RWPE1 (cell line): ENCODE data around the gene AFTPH.

Experiments used
- CTCF ChIA-PET: fragments of 350-600 bp; sonication (Branson Sonifier 250); formaldehyde crosslinking; extraction: SDS; loops from one replicate; lab custom pipeline; 2021; lab: Yijun Ruan, JAX
- POLR2A ChIA-PET: fragments of 400-600 bp; formaldehyde crosslinking; extraction: SDS; loops from one replicate; lab custom pipeline; 2020; ENCODE audit warnings: antibody characterized with exemption; ENCODE audit not compliant: low non-redundant PET; lab: Yijun Ruan, JAX
- DNase-seq: peaks from one replicate; pipeline ENCODE4 v3.0.0; 2012; ENCODE audit warnings: low spot score
- H3K27ac ChIP-seq: fragments of 450-650 bp; 2 replicates; pipeline ENCODE4 v1.5.1; 2017
- CTCF ChIP-seq: fragments of 450-650 bp; conservative IDR thresholded peaks from 2 replicates; pipeline ENCODE4 v1.5.1; 2017; ENCODE audit warnings: low read depth, mild to moderate bottlenecking

The AFTPH gene

DNA sequence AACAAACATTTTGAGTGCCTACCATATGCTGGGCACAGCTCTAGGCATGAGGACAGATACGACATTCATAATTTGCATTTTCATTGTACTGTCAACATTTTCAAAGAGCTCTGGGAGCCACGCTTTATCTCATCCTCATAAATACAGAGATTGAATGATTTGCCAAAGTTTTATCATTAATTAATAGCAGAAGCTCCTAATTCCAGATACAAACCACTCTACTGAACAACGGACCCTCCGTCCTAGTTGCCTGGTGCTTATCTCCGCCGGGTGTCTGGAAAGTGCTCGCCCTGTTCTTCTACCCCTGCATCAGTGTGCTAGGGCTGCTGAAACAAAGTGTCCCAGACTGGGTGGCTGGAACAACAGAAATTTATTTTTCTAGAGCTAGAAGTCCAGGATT lies 105.7 kb downstream of the AFTPH start:
- no peak for TF ChIP-seq CTCF
- DNase-seq: no peak
- ChIA-PET CTCF (no interaction called here), POLR2A (no interaction called here)
- H3K27ac ChIP-seq: peak overlapping the region; percentile 78

DNA sequence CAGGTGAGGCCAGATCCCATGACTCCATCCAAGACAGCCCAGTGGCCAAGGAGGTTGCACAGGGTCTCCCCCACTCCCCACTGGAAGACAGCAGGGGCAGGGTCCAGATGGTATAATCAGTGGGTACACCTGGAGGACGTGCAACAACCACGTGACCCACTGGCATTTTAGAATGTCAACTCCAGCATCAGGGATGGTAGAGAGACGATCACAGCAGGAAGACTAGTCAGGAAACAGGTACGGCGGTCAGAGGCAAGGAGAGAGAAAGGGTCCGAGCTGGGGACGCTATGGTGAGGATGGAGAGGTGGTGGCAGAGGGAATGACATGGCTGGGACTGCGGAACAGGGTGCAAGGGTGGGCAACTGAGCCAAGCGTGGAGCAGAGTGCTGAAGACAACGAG lies 106.6 kb downstream of the AFTPH start:
- H3K27ac ChIP-seq: peak overlapping the region; percentile 78; the same call in 1 of the 2 replicates
- DNase-seq: no peak
- ChIA-PET POLR2A (no interaction called here), CTCF (interaction anchor here (0.7 kb wide), 1 partner anchor 19 kb away, joined by 4 read pairs; no protein-coding TSS in a partner anchor)
- no peak for TF ChIP-seq CTCF

DNA sequence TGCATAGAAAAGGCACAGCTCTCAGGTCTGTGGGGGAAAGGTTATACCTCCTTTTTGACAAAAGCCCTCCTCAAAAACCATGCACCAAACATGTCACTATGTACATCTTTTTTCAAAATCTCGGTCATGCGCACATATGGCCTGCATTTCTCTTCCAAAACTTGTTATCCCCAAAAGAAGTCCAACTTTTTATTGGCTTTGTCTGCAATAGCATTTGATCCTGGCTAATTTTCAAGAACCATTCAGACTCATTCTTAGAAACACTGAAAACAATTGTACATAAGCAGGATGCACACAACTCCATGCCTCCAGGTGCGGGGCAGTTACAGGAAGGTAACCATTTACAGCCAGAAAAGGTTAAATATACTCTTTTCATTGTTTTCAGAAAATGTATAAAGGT lies 107.6 kb downstream of the AFTPH start:
- DNase-seq: no peak
- CTCF ChIA-PET: interaction anchor here (0.7 to 1.0 kb wide), 2 partner anchors 18 to 20 kb away, joined by 4 read pairs; no protein-coding TSS in a partner anchor
- no peak overlapping the region for H3K27ac ChIP-seq
- POLR2A ChIA-PET: no interaction called here
- TF ChIP-seq CTCF: no peak

DNA sequence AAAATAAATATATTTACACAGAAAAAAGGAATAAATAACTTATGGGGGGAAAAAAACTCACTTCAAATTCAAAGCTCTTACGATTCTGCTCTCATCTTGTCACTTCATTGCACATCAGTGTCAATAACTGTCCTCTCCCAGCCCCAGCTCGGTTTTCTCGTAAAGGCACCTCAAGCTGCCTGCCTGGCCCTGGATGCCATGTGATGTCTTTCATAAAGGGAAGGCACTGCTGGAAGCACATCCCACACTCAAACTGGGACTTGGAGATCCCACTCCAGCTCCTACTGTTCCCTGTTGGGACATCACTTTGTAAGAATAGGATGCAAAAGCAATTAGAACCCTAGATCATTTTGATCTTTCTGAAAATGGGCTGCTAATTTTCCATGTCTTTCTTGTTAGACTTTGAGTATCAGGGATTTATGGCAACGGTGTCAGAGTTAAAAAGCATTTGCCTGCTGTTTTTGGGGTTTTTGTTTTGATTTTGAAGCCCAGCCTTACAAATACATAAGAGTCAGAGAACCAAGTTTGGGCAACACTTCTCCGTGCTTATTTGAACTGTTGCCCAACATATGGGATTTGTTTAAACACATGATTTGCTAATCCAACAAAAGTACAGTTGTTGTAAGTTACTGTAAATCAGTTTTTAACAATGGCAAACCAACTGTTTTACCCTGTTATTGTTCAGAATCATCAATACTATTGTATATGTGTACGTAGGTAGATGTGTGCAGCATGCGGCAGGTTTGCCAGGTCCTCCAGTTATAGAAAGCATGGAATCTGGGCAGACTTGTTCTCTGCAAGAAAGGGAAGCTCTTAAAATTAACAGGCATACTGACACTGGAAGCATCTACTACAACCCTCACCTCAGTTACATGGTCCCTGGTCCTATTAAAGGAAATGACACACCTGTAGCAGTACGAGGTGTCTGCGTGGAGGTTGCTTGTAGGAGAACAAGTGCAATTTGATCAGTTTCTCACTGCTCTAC lies 109.0 kb downstream of the AFTPH start:
- no peak for TF ChIP-seq CTCF
- DNase-seq: no peak
- ChIA-PET CTCF (interaction anchor here (0.6 to 1.0 kb wide), 3 partner anchors 12 to 1032 kb away, joined by 3 to 4 read pairs (median 4); no protein-coding TSS in a partner anchor), POLR2A (no interaction called here)
- peak overlapping the region; percentile 50; the same call in 1 of the 2 replicates for H3K27ac ChIP-seq

- ChIA-PET POLR2A (no interaction called here), CTCF (interaction anchor here (0.6 kb wide), 1 partner anchor 425 kb away, joined by 4 read pairs; no protein-coding TSS in a partner anchor)
- TF ChIP-seq CTCF: no peak
- no peak for DNase-seq
- H3K27ac ChIP-seq: no peak overlapping the region
Observed at GRCh38 chr2:64634345-64635267, 110.5 kb downstream of the AFTPH start.
